ENCODE data around the gene ARHGEF7. TPM values are rescaled to one million over a fixed set of nuclear protein-coding genes. Genes with fewer than 3 reads are reported as not detected.

ARHGEF7 gene
- total RNA-seq, 1 donor from 2014 or later: 63.2 TPM

DNA sequence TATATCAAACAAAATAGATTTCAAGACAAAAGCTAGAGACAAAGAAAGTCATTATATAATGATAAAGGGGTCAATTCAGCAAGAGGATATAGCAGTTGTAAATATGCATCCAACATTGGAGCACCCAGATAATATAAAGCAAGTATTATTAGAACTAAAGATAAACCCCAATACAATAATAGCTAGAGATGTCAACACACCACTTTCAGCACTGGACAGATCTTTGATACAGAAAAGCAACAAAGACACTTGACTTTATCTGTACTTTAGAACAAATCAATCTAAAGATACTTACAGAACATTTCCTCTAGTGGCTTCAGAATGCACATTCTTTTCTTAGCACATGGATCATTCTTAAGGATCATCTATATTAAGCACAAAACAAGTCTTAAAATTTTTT is 146.2 kb downstream of the ARHGEF7 start:
- TF ChIP-seq, protein P1, sequence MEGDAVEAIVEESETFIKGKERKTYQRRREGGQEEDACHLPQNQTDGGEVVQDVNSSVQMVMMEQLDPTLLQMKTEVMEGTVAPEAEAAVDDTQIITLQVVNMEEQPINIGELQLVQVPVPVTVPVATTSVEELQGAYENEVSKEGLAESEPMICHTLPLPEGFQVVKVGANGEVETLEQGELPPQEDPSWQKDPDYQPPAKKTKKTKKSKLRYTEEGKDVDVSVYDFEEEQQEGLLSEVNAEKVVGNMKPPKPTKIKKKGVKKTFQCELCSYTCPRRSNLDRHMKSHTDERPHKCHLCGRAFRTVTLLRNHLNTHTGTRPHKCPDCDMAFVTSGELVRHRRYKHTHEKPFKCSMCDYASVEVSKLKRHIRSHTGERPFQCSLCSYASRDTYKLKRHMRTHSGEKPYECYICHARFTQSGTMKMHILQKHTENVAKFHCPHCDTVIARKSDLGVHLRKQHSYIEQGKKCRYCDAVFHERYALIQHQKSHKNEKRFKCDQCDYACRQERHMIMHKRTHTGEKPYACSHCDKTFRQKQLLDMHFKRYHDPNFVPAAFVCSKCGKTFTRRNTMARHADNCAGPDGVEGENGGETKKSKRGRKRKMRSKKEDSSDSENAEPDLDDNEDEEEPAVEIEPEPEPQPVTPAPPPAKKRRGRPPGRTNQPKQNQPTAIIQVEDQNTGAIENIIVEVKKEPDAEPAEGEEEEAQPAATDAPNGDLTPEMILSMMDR (IDR thresholded peaks at IDR 0.05): no peak
- H3K27ac ChIP-seq: no peak overlapping the region
- intact Hi-C loops (cut with DNase I): no loop called here

GRCh38 chr13:111262281-111262680 is 147.2 kb downstream of the ARHGEF7 start:
- TF ChIP-seq, protein P1 (IDR thresholded peaks at IDR 0.05): no peak
- DNase-seq (no peak), ATAC-seq (no peak)

More for the DNA sequence above, 146.2 kb downstream of the ARHGEF7 start:
- H3K4me3 ChIP-seq: no peak overlapping the region
- peaks cover 23% of the 10 kb centered on the region for H3K36me3 ChIP-seq
- DNase-seq (no peak), ATAC-seq (no peak)
- no peaks in the 10 kb centered on the region for H3K4me1 ChIP-seq
- no peaks in the 10 kb centered on the region for H3K27me3 ChIP-seq
- H3K9me3 ChIP-seq: no peaks in the 10 kb centered on the region

GRCh38 chr13:111262715-111263114 is 147.6 kb downstream of the ARHGEF7 start:
- no peak for DNase-seq
- no peak overlapping the region for H3K27ac ChIP-seq
- H3K9me3 ChIP-seq: no peaks in the 10 kb centered on the region
- intact Hi-C loops (cut with DNase I): no loop called here
- H3K4me1 ChIP-seq: no peaks in the 10 kb centered on the region
- H3K4me3 ChIP-seq: no peak overlapping the region
- H3K27me3 ChIP-seq: no peaks in the 10 kb centered on the region
- peak; percentile 21 for ATAC-seq
- peaks cover 33% of the 10 kb centered on the region for H3K36me3 ChIP-seq
- TF ChIP-seq, protein P1 (IDR thresholded peaks at IDR 0.05): no peak

More at GRCh38 chr13:111262281-111262680, 147.2 kb downstream of the ARHGEF7 start:
- Histone ChIP-seq H3K9me3 (no peaks in the 10 kb centered on the region), H3K4me3 (no peak overlapping the region), H3K4me1 (no peaks in the 10 kb centered on the region), H3K27ac (no peak overlapping the region), H3K36me3 (peaks cover 29% of the 10 kb centered on the region), H3K27me3 (no peaks in the 10 kb centered on the region)
- intact Hi-C loops (cut with DNase I): no loop called here

DNA sequence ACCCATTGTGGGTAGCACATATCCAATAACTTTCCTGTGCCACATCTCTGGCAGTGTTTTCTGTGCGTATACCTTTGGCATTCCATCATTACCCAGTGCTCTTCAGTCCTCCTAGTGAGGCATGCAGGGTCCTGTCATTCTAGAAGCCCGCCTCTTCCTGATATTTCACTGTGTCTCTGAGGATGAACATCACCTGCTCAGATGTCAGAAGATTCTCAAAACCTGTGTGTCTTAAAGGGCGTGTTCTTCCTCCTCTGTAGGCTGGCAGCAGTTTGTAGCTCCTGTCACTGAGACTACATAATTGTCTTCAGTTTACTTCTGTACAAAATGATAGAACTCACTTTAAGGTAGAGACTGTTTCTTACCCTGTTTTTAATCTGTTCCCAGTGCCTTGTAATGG is 148.5 kb downstream of the ARHGEF7 start:
- Histone ChIP-seq H3K36me3 (peaks cover 37% of the 10 kb centered on the region), H3K4me3 (no peak overlapping the region), H3K27ac (no peak overlapping the region), H3K27me3 (no peaks in the 10 kb centered on the region), H3K4me1 (no peaks in the 10 kb centered on the region), H3K9me3 (no peaks in the 10 kb centered on the region)
- TF ChIP-seq, protein P1 (IDR thresholded peaks at IDR 0.05): no peak
- DNase-seq (no peak), ATAC-seq (no peak)
- intact Hi-C loops (cut with DNase I): no loop called here

- Histone ChIP-seq H3K4me3 (no peak overlapping the region), H3K27ac (no peak overlapping the region), H3K27me3 (no peaks in the 10 kb centered on the region), H3K9me3 (no peaks in the 10 kb centered on the region), H3K36me3 (peaks cover 40% of the 10 kb centered on the region), H3K4me1 (no peaks in the 10 kb centered on the region)
- TF ChIP-seq, protein P1 (IDR thresholded peaks at IDR 0.05): no peak
- no peak for DNase-seq
- intact Hi-C loops (cut with DNase I): no loop called here
- no peak for ATAC-seq
These were observed 150.0 kb downstream of the ARHGEF7 start for GRCh38 chr13:111265006-111265700.

DNA sequence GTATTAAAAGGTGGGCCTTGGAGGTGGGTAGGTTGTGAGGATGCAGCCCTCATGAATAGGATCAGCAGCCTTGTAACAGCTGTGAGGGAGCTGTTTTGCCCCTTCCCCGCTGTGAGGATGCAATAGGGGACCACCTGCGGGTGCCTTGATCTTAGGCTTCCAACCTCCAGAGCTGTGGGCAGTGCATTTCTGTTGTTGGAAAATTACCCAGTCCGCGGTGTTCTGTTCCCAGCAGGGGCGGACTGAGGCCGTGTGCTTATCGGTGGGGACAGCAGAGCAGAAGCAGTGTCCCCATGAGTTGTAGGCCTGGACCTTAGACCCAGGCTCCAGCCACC is 150.6 kb downstream of the ARHGEF7 start:
- DNase-seq: no peak
- ATAC-seq: no peak
- no peak overlapping the region for H3K4me3 ChIP-seq
- H3K9me3 ChIP-seq: no peaks in the 10 kb centered on the region
- no peaks in the 10 kb centered on the region for H3K27me3 ChIP-seq
- intact Hi-C loops (cut with DNase I): no loop called here
- no peak overlapping the region for H3K27ac ChIP-seq
- TF ChIP-seq, protein P1 (IDR thresholded peaks at IDR 0.05): no peak
- no peaks in the 10 kb centered on the region for H3K4me1 ChIP-seq
- H3K36me3 ChIP-seq: peaks cover 40% of the 10 kb centered on the region
